K562 (cell line): Measurements from ENCODE around the gene DYNLT4. TPM values are rescaled to one million over a fixed set of nuclear protein-coding genes. Genes with fewer than 3 reads are reported as not detected.
A peak's percentile ranks its signal among the peaks of the same experiment; 100 is the strongest.

Experiments used
- ATAC-seq: fragments of 200-7000 bp; cut with Tn5 transposase; 3 replicates; pipeline ENCODE4 v1.9.1; 2020; ENCODE audit warnings: moderate library complexity
- BruUV-seq: library from RNA; stranded (reverse); fragments of 400-500 nt; replicated peaks from 2 replicates; lab custom pipeline; 2021; lab: Mats Ljungman, UMichigan
- CTCF ChIA-PET: fragments of 300-600 bp; formaldehyde crosslinking; extraction: SDS; loops from one replicate; lab custom pipeline; 2021; ENCODE audit warnings: low intra/inter-chr PET ratio; lab: Yijun Ruan, JAX
- POLR2A ChIA-PET: fragments of 300-600, 350-650 bp; sonication (Branson Sonifier 250); formaldehyde crosslinking; extraction: SDS; loops from one replicate; lab custom pipeline; 2021; ENCODE audit warnings: antibody characterized with exemption, inconsistent platforms; lab: Yijun Ruan, JAX
- DNase-seq, 4 experiments: peaks; one replicate each; pipeline versions ENCODE4 v3.0.0 to v3.0.0-alpha.2; 2011 to 2018; ENCODE audit warnings: low spot score in 3 of 4, mixed read lengths in 3 of 4; ENCODE audit errors: extremely low read depth in 1 of 4
- FAIRE-seq: peaks from 2 replicates; lab custom pipeline; 2011; peaks lifted over from hg19 to GRCh38; lab: Jason Lieb, UNC
- H2AFZ ChIP-seq: 2 replicates; pipeline ENCODE4 v1.6.0; 2011; ENCODE audit warnings: low read depth, low read length, control low read depth, inconsistent platforms
- H3K27ac ChIP-seq: fragments of 200-600 bp; 3 replicates; pipeline ENCODE4 v1.8.0; 2011; ENCODE audit warnings: low read depth, mild to moderate bottlenecking, control low read depth, inconsistent platforms, low read length, moderate library complexity, mixed read lengths; ENCODE audit errors: extremely low read depth
- H3K27me3 ChIP-seq, 2 experiments: fragments of 300-600 bp in 1 of 2; 2 replicates in 1 of 2; 3 replicates in 1 of 2; pipeline versions ENCODE4 v1.6.0 to v1.8.0; 2011; ENCODE audit warnings: inconsistent platforms in 2 of 2, low read length in 2 of 2, mild to moderate bottlenecking in 1 of 2, mixed read lengths in 1 of 2, moderate library complexity in 1 of 2; ENCODE audit not compliant: control insufficient read depth in 2 of 2, insufficient read depth in 2 of 2
- H3K36me3 ChIP-seq: fragments of 300-600 bp; 3 replicates; pipeline ENCODE4 v1.8.0; 2011; ENCODE audit warnings: mild to moderate bottlenecking, low read length, inconsistent platforms; ENCODE audit not compliant: control insufficient read depth, insufficient read depth
- H3K4me1 ChIP-seq, 2 experiments: fragments of 200-600 bp in 1 of 2; replicated peaks in 1 of 2; 2 replicates in 1 of 2; 3 replicates in 1 of 2; pipeline versions ENCODE4 v1.5.1 to v1.8.0; 2011; ENCODE audit warnings: inconsistent platforms in 2 of 2, low read length in 2 of 2, mild to moderate bottlenecking in 1 of 2, mixed read lengths in 1 of 2, moderate library complexity in 1 of 2; ENCODE audit not compliant: control insufficient read depth in 2 of 2, insufficient read depth in 2 of 2
- H3K4me2 ChIP-seq: 2 replicates; pipeline ENCODE4 v1.6.1; 2011; ENCODE audit warnings: low read length, control low read depth, inconsistent platforms, mixed read lengths; ENCODE audit not compliant: insufficient read depth
- H3K4me3 ChIP-seq: fragments of 200-600 bp; sonication (generic), shearing (Covaris generic); 2 replicates; pipeline ENCODE4 v1.5.1; 2016; ENCODE audit warnings: control low read depth, inconsistent platforms
- H3K79me2 ChIP-seq: fragments of 200-600 bp; 3 replicates; pipeline ENCODE4 v1.8.0; 2011; ENCODE audit warnings: low read length, inconsistent platforms; ENCODE audit not compliant: control insufficient read depth, insufficient read depth
- H3K9ac ChIP-seq, 2 experiments: 2 replicates each; pipeline versions ENCODE4 v1.6.0 to v1.6.1; 2011; ENCODE audit warnings: low read depth in 2 of 2, low read length in 2 of 2, control low read depth in 1 of 2, inconsistent platforms in 1 of 2, mild to moderate bottlenecking in 1 of 2, mixed read lengths in 1 of 2; ENCODE audit not compliant: insufficient read depth in 1 of 2
- H3K9me1 ChIP-seq: one replicate; pipeline ENCODE4 v1.6.0; 2011; ENCODE audit warnings: inconsistent platforms, mild to moderate bottlenecking, low read length, moderate library complexity; ENCODE audit not compliant: control insufficient read depth, insufficient read depth
- H3K9me3 ChIP-seq: replicated peaks from 2 replicates; pipeline ENCODE4 v1.5.1; 2011; ENCODE audit warnings: low read depth, low read length, inconsistent platforms; ENCODE audit not compliant: control insufficient read depth, insufficient read depth
- H4K20me1 ChIP-seq: replicated peaks from 2 replicates; pipeline ENCODE4 v1.6.1; 2011; ENCODE audit warnings: low read length, inconsistent platforms, mixed read lengths; ENCODE audit not compliant: control insufficient read depth, insufficient read depth
- ATF3 ChIP-seq, 2 experiments: fragments of 450-650 bp in 1 of 2; sonication (generic) in 1 of 2; formaldehyde crosslinking in 1 of 2; IDR thresholded peaks in 1 of 2; conservative IDR thresholded peaks in 1 of 2; 2 replicates each; pipeline versions ENCODE4 v1.6.1 to v1.8.1; 2016 to 2023; ENCODE audit warnings: mild to moderate bottlenecking in 2 of 2, moderate library complexity in 2 of 2, inconsistent platforms in 1 of 2, missing genetic modification reagents in 1 of 2
- HNRNPUL1 ChIP-seq: fragments of 200-400 bp; formaldehyde crosslinking; IDR thresholded peaks from 2 replicates; pipeline ENCODE4 v1.6.1; 2017; ENCODE audit warnings: low read length
- POLR2G ChIP-seq: fragments of 200-400 bp; formaldehyde crosslinking; IDR thresholded peaks from 2 replicates; pipeline ENCODE4 v1.6.1; 2017; ENCODE audit warnings: low read depth, mild to moderate bottlenecking, antibody characterized with exemption, low read length, moderate library complexity
- RBFOX2 ChIP-seq: fragments of 200-400 bp; formaldehyde crosslinking; IDR thresholded peaks from 2 replicates; pipeline ENCODE4 v1.6.1; 2017; ENCODE audit warnings: low read depth, mild to moderate bottlenecking, low read length, moderate library complexity
- RFX7 ChIP-seq: fragments of 250-450 bp; sonication (Bioruptor Pico); IDR thresholded peaks from 2 replicates; pipeline ENCODE4 v1.5.1; 2021; ENCODE audit warnings: mild to moderate bottlenecking
- SOX6 ChIP-seq: fragments of 450-650 bp; IDR thresholded peaks from 2 replicates; pipeline ENCODE4 v1.6.1; 2014; ENCODE audit warnings: mild to moderate bottlenecking
- ZNF280B ChIP-seq: fragments of 250-450 bp; sonication (Bioruptor Pico); IDR thresholded peaks from 2 replicates; pipeline ENCODE4 v1.5.1; 2021; ENCODE audit warnings: mild to moderate bottlenecking
- WGBS: fragments of 100-300 bp; shearing (Covaris generic); methylation state at CpG from one replicate; pipeline ENCODE4 v1.1.6; 2016; ENCODE audit warnings: low coverage, mixed read lengths; ENCODE audit not compliant: insufficient coverage; ENCODE audit errors: missing lambda C conversion rate; 5-methylcytosine and 5-hydroxymethylcytosine counted together
- in situ Hi-C: fragments of 300-500 bp; cut with MboI; formaldehyde crosslinking; loops from 4 replicates; pipeline ENCODE4 v1.15.0; 2018; ENCODE audit warnings: inconsistent platforms, mixed read lengths
- intact Hi-C: fragments of 100-400 bp; cut with micrococcal nuclease; formaldehyde crosslinking; loops from 2 replicates; pipeline ENCODE4 v1.14.2; 2022
- polyA plus RNA-seq, 8 experiments: library from polyadenylated mRNA; depleted of rRNA in 4 of 8; stranded (reverse) in 5 of 8; unstranded in 3 of 8; fragments of >200 nt; fragmentation: Nextera tagmentation in 2 of 8; fragmentation: Illumina TruSeq in 1 of 8; extraction: Ambion mirVana in 2 of 8; extraction: Trizol in 1 of 8; gene quantifications; 2 replicates each; pipeline versions ENCODE4 v1.2.1 to v1.2.3, GENCODE V29; 2011 to 2014; ENCODE audit warnings: inconsistent platforms in 1 of 8, missing spikeins in 1 of 8
- total RNA-seq, 7 experiments: library from RNA; depleted of rRNA in 6 of 7; stranded (reverse); fragments of >200 nt in 6 of 7; fragmentation: Illumina TruSeq in 2 of 7; extraction: Trizol in 2 of 7; gene quantifications; 2 replicates each; pipeline versions ENCODE4 v1.2.1 to v1.2.3, GENCODE V29; 2011 to 2021; ENCODE audit warnings: low replicate concordance in 1 of 7

Gene DYNLT4
- total and polyA plus RNA-seq, 9 of the 15 experiments (the other 6 are each of a cell fraction or from before 2014, with no cell fraction given), result 0.29 to 0.73 TPM; not detected in 7

GRCh38 chr1:44759077-44759476 lies 48.1 kb downstream of the DYNLT4 start:
- peak overlapping the region in 1 of 2 experiments; percentile 23; a peak in 1 of 4 replicates for H3K9ac ChIP-seq
- H3K4me2 ChIP-seq, result no peak overlapping the region
- intact Hi-C loops (no loop called here), in situ Hi-C loops (no loop called here)
- BruUV-seq, result no TSS peak
- ATAC-seq, result no peak
- ChIA-PET POLR2A (interaction anchor here (0.6 to 11.4 kb wide), 6 partner anchors 9 to 569 kb away, joined by 3 to 199 read pairs (median 8); partner anchors contain the start of genes RNU5D-1 and RPS8), CTCF (no interaction called here)
- H3K9me3 ChIP-seq, result no peaks in the 10 kb centered on the region
- TF ChIP-seq ZNF280B (no peak), ATF3 (IDR thresholded peaks at IDR 0.05) (peak; percentile 70), ATF3 (CRISPR knock-in tag; conservative IDR thresholded peaks at IDR 0.05) (no peak), RFX7 (CRISPR knock-in tag) (no peak), HNRNPUL1 (no peak), SOX6 (no peak), POLR2G (peak; percentile 69), RBFOX2 (peak; percentile 61; the same call in 1 of the 2 replicates)
- no peak for FAIRE-seq
- WGBS, result 86% methylated on average over 11 of the region's 11 CpGs
- H2AFZ ChIP-seq, result no peak overlapping the region
- no peak overlapping the region for H3K4me3 ChIP-seq
- no peak for DNase-seq
- H3K79me2 ChIP-seq, result no peaks in the 10 kb centered on the region; the same call in 2 of the 3 replicates
- H3K4me1 ChIP-seq, result no peaks in the 10 kb centered on the region
- no peak overlapping the region for H3K27ac ChIP-seq
- peaks cover 4% of the 10 kb centered on the region; the same call in 1 of the 2 replicates for H4K20me1 ChIP-seq
- H3K9me1 ChIP-seq, result peaks cover 5% of the 10 kb centered on the region
- H3K27me3 ChIP-seq, result no peaks in the 10 kb centered on the region
- H3K36me3 ChIP-seq, result peaks cover 99% of the 10 kb centered on the region
